Measurements from ENCODE around the gene ATP6V1C2.

Gene ATP6V1C2, protein sequence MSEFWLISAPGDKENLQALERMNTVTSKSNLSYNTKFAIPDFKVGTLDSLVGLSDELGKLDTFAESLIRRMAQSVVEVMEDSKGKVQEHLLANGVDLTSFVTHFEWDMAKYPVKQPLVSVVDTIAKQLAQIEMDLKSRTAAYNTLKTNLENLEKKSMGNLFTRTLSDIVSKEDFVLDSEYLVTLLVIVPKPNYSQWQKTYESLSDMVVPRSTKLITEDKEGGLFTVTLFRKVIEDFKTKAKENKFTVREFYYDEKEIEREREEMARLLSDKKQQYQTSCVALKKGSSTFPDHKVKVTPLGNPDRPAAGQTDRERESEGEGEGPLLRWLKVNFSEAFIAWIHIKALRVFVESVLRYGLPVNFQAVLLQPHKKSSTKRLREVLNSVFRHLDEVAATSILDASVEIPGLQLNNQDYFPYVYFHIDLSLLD

DNA sequence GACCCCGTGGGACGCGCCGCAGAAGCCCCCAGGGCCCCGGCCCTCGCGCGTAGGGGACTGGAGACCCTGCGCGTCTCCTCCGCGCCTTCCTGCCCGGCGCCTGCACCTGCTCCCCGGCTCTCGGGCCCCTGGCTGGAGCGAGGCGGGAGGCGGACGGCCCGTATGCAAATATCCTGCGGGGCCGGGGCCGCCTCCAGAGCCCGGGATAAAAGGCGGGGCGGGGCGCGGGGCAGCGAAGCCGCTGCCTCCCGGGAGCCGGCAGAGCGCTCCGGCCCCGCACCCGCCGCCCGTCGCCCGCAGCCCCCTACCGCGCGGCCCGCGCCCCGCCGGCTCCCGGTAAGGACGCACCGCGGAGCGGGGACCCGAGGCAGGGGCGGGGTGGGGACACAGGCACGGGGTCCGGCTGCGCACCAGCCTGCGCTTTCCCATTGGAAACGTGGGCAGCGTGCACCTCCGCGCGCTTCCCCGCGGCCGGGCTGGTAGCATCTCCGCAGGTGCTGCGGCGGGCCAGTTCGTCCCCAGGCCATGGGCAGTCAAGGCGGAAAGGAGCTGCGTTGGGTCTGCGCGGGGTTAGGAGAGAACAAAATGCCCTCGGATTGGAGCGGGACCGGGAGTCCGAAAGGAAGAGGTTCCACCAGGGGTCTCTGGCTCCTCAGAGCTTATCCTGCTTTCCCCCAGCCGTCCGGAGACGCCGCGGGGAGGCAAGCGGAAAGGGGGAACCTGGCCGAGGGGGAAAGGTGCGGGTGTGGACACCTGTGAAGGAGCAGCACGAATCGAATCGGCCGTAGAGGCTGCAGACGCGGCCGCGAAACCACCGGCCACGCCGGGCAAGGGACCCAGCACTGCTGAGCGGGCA lies at the start of gene ATP6V1C2:
ATP6V1C2 (plus strand) TSS at position 235 of the 856 bp plus-strand sequence. CDS start 1,220 bp downstream, outside the sequence.
- DNase-seq = no peak

DNA sequence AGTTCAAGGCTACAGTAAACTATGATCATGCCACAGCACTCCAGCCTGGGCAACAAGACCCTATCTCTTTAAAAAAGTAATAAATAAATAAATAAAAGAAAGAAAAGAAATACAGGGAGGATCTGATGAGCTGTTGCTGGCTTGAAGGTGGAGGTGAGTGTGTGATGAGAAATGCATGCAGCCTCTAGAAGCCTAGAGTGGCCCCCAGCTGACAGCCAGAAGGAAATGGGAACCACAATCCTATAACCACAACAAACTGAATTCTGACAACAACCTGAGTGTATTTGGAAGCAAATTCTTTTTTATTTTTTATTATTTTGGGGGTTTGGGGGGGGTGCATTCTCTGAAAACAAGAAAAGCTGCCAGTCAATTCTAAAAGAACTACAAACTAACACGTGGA lies 46.3 kb upstream of the ATP6V1C2 start:
- peak; percentile 11 for DNase-seq

DNA sequence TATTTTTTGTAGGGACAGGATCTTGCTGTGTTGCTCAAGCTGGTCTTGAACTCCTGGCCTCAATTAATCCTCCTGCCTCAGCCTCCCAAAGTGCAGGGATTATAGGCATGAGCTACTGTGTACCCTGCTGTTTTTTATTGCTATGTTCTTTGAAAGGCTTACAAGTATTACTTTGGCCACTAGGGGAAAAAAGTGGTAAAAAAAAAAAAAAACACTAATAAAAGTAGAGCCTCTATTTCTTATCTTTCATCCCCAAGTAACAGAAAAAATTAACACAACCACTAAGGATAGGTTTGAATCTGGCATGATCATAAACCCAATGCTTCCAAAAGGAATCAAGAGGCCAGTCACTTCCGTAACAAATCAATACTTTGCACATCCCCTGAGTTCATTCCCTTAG lies 43.2 kb upstream of the ATP6V1C2 start:
- DNase-seq = no peak

DNA sequence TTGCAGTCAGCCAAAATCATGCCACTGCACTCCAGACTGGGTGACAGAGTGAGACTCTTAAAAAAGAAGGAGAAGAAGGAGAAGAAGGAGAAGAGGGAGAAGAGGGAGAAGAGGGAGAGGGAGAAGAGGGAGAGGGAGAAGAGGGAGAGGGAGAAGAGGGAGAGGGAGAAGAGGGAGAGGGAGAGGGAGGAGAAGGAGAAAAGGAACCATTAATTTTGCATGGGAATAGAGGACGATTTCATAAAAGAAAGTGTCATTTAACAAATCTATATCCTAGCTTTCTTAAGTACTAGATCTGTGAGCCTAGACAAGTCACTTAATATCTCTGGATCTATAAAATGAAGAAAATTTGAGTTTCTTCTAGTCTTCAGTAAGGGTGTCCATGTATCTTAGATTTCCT lies 41.2 kb upstream of the ATP6V1C2 start:
- no peak for DNase-seq

DNA sequence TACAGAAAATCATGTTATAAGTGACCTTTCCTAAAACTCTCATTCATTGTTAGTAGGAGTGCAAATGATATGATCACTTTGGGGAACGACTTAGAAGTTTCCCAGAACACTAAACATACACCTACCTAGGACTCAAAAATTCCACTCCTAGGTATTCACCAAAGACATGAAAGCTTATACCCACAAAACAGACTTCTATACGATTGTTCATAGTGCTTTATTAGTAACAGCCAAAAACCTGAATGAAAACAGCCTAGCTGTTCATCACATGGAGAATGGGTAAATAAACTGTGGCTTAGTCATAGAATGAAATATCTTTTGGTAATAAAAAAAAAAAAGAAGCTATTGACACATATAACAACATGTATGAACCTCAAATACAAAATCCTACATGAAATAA lies 40.5 kb upstream of the ATP6V1C2 start:
- no peak for DNase-seq

DNA sequence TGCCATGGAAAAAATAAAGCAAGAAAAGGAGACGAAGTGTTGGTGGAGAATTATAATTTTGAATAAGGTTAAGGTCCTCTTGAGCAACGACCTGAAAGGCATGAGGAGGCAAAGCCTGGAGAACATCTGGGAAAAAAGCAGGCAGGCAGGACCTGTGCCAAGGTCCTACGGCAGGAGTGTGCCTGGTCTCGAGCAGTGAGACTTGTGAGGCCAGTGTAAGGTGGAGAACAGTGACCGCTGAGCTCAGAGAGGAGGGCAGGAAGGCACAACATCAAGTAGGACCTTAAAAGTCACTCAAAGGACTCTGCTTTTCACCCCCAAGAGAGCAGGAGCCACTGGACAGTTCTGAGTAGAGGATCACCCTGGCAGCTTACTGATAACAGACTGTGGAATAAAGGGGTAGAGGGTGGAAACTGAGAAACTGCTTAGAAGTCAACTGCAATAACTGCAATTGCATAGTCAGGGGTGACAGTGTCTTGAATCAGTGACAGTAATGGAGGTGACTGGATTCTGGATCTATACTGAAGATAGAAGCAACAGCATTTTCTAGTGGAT lies 35.2 kb upstream of the ATP6V1C2 start:
- no peak for DNase-seq

DNA sequence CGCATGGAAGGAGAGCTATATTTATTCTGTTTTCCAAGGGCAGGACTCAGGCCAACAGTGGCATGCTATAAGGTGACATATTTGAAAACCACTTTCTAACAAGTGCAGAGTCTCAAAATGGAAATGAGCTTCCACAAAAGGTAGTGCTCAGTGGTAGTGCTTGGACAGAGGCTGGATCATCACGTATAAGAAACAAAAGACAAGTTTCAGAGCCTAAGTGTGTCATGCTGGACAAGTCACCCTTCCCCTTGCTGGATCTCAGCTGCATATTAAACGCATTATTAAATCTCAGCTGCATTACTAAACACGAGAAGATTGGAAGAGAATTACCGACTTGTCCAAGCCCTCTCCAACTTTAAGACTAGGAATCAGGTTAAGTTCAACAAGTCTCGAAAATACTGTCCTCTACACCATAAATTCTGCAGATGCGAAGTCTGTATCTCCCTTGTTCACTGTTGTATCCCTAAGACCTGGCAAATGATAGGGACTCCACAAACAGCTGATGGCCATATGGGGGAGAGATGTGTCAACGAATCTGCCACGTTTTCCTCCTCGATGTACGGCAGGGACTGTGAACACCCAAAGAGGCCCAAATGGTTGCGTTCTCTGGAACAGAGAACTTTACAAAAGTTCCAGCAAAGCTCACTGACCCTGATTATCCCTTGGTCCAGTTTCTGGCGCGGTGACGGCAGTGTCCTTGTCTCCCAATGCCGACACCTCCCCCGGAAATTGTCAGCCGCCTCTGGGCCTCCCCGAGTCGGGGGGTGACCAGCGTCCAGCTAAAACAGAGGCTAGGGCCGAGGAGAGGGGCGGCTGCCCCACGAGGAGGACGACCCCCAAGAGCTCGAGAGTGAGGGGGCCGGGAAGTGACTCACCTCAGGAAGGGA lies 32.3 kb upstream of the ATP6V1C2 start:
- no peak for DNase-seq

DNA sequence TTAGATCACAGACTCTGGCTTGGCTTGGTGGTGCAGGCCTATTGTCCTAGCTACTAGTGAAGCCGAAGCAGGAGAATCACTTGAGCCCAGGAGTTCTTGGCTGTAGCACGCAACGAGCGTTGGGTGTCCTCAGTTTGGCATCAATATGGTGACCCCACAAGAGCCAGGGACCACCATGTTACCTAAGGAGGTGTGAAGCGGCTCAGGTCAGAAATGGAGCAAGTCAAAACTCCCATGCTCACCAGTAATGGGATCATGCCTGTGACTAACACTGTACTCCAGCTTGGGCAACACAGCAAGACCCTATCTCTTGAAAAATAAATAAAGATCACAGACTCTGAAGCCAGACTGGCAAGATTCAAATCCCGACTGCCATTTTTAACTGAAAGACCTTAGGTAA lies 29.9 kb upstream of the ATP6V1C2 start:
- DNase-seq = no peak

DNA sequence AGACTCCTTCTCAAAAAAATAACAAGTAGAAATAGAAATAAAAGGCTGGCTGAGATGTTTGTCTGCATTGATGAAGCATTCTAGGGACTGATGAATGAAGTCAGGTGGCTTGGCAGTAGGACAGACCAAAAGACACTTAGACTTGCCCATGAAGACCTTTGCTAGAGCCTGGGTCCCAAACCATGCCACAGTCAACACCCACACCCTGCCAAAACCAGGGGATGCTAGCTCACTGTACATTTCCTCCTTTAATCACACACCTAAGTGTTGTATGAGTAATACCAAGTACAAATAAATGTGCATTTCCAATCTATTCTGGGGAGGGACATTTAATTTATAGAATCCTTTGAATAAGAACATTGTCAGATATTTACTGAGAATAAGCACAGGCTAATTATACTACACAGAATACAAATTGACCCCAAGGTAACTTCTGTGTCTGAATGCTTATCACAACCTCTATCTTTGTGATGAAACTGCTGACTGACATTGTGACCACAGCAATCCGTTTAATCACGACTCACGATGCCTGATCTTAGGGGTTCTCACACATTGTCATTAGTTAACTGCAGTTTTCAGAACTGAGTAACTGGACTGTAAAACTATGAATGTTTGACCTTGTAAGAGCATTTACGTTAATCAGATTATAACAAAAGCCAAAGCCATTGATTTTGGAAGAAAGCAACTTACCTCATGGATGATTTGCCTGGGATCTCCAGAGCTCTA lies 21.2 kb upstream of the ATP6V1C2 start:
- no peak for DNase-seq

DNA sequence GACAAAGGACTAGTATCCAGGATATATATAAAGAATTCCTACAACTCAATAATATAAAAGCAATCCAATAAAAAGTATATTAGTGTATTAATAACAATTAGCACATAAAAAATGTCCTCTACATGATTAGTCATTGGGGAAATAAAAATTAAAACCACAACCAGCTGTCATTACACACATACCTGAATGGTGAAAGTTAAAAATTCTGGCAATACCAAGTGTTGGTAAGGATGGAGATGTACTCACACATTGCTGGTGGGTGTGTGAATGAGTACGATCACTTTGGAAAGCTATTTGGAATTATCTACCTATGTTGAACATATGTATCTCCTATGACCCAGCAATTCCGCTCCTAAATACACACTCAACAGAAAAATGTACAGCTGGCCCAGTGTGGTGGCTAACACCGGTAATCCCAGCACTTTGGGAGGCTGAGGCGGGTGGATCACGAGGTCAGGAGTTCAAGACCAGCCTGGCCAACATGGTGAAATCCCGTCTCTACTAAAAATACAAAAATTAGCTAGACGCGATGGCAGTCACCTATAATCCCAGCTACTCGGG lies 17.3 kb upstream of the ATP6V1C2 start:
- no peak for DNase-seq

DNA sequence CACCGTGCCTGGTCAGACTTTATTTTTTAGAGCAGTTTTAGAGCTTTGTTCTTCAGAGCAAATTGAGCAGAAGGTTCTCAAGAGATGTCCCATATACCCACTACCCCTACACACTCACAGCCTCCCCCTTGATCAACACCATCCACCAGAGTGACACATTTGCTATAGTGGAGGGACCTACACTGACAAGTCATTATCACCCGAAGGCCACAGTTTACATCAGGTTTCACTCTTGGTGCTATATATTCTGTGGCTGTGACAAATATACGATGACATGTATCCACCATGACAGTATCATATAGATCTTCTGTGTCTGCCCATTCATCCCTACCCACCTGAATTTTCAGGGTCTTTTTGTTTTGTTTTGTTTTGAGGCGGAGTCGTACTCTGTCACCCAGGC lies 15.4 kb upstream of the ATP6V1C2 start:
- DNase-seq = no peak

DNA sequence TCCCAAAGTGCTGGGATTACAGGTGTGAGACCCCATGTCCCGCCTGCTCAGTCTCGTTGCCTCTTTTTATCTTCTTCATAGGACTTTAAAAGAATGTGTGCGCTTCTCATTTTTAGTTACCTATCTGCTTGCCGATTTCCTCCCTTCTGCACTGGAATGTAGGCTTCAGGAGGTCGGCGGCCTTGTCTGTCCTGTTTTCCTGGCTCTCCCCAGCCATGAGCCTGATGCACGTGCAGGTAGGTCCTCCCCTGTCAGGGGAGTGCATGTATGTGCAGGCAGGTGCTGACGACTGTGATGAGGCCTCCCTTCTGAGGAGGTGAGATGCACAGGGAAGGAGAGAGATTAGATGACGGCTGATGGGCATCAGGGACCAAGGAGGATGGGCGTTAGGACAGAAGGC lies 13.6 kb upstream of the ATP6V1C2 start:
- no peak for DNase-seq

DNA sequence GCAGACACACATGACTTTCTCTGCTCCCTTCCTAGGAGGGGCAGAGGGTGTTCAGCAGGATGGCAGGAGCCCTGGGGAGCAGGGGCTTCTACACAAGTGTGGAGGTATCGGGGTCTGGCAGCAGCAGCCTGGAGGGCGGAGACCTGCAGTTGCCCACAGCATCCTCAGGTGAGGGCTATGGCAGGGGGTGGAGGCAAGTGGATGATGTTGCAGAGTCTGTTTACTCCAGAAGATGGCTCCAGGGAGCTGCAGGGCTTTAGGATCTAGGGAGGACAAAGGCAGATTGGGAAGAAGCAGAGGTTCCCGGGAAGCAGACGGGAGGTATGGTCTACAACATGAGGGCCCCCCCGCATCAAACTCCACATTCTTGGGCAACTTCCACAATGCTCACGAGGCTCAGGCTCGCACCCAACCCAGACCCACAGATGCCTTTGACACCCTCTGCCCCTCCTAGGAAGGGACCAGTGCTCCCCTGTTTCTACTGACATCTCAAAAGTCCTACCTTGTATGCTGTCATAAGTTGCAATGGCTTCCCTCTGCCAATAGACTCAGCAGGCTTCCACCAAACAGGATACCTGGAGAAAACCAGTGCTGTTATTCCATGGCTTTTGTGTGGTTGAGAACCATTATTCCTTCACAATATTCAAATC lies 12.0 kb upstream of the ATP6V1C2 start:
- DNase-seq = no peak

DNA sequence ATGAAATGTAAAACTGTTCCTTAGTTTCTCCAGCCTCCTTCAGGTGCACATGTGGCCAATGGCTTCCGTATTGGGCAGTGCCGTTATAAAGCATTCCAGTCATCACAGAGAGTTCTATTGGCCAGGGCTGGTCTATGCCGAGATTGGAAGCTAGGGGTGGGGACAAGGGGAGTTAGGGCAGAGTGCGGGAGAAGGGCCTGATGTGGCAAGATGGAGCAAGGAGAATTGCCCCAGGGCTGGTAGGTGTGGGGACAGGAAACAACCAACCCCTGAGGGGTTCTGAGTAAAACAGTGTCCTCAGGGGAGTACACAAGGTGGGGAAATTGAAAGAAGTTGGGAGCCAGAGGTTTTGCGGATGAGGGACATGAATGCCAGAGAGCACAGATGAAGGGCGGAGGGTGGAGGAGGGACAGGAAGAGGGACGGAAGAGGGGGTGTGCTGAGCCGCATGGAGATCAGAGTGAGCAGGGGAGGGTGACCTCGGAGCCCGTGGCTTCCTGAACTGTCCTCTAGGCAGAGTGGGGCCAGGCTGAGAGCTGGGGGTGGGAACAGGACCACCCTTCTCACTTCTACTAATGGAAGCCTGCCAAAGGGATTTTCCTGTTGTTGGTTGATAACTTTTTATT lies 9.1 kb upstream of the ATP6V1C2 start:
- DNase-seq = peak; percentile 9

DNA sequence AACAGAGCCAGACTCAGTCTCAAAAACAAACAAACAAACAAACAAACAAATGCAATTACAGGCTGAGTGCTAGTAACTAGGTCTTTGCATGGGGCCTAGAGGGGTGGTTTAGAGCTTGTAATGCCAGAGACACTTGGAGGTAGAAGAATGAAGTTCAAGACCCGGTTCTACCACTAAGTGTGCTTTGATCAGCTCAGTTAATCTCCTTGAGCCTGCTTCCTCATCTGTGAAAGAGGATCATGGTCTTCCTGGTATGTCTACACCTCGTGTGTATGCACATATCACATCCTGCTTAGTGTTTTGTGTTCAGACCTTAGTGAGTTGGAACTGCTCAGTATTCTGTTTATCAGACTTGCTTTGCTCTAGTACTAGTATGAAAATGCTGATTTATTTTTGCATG lies 4.8 kb upstream of the ATP6V1C2 start:
- DNase-seq = no peak

DNA sequence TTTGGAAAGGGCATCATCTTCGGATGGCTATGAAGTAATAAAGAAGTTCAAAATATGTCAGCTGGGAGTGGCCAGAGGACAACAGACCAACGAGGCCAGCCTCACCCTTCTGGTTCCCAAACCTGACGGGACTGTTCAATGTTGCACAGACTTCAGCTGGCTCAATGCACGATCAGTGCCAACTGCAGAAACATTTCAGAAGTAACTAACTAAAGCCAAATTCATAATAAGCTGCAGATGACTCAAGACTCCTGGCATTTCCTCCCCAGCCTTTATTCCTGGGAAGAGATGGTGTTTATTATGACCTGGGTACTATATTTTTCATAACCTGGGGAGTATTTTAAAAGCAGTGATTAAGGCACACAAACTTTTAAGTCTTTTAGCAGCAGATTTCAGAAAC lies 3.8 kb upstream of the ATP6V1C2 start:
- DNase-seq = no peak

DNA sequence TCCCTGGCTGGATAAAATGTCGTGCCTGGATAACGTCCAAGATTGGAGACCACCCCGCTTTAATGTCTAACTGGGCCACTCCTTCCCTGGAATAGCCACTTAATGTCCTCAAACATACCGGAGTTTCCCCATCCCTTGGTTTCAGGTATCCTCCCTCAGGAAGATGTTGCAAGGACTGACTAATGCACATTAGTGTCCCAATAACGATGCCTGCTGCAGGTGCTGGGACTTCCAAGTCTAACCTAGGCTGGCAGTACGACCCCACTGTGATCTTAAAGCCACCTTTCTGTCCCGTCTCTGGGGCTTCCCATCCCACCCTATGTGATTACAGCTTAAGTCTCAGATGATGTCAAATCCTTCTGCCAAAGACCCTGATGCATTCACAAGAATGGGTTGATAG lies 1.1 kb upstream of the ATP6V1C2 start:
- DNase-seq = no peak

DNA sequence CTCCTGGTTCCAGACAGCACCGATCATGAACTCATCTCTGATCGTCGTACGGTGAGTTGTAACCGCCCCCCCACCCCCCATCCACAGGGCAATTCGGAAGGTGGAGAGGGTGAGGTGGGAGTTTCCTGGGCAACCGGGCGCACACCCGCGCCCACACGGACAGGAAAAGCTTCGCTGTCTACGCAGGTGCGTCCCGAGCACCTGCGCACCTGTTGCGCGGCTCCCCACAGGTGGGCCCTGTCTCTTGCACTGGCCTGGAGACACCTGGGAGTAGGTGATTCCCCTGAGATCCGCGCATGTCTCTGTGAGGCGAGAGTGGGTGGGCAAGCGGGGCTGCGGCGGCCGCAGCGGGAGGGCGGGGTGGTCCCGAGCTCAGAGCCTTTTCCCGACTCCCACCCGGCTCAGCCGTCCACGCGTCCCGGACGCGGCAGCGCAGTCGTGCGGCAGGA lies 459 bp upstream of the ATP6V1C2 start:
- DNase-seq = no peak

DNA sequence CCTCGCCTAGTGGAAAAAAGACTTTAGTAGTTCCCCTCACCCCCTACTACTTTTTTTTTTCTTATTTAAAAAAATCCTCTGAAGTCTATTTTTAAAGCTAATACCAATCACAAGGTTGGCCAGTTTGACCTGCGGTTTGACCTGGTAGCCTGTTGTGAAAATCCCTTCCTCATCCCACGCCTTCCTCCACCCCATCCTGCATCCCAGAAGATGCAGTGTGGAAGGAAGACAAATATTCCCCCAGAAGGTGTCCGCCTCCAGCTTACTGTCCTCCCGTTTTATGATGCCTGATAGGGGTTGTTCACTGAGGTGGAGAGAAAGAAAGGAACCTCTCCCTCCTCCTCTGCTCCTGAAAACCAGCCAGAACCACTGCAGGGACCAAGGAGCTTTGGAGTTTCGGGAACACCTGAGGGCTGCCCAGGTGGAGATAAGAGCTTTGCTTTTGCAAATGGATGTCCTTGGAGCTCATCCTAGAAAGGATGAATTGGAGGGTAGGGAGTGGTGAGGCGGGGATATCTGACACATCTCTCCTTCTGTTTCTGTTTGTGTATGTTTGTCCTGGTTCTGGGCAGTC lies 909 bp downstream of the ATP6V1C2 start:
- DNase-seq = no peak

DNA sequence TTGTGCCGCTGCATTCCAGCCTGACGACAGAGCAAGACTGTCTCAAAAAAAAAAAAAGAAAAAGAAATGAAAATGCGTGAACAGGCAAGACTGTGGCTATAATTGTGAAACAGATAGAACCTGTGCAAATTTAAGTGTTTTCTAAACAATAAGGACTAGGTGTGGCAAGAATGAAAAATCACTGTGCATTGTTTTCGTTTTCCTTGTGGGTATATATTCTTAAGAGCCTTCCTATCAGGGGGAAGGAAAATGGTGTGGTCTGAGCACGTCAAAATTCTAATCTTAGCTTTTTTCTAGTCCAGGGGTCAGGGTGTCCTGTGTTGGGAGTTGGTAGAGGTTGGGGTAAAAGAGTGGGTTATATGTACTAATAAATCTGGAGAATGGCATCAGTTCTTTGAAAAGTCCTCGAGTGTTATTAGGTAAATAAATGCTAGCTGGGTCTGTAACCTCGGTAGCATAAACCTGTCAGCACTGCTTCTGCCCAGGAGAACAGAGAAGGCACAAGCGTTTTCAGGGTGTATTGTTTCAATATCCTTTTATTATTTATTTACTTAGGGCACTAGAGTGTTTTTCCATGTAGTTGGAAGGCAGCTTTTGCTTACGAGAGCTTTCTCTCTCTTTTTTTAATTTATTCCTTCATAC lies 11.6 kb downstream of the ATP6V1C2 start:
- DNase-seq = no peak
